ENCODE measurements around the gene PRDM15. TPM values are rescaled to one million over a fixed set of nuclear protein-coding genes. Genes with fewer than 3 reads are reported as not detected.

Gene PRDM15
- total and polyA plus RNA-seq, 2 experiments from 2014 or later, result 3.0 to 10.6 TPM

GRCh38 chr21:41891132-41891531 lies 12.0 kb upstream of the PRDM15 start:
- no peaks in the 10 kb centered on the region for H3K9me2 ChIP-seq (ENCODE audit: insufficient read depth)
- Mint-ChIP-seq H3K4me3 (no peak overlapping the region), H3K4me1 (peaks cover 12% of the 10 kb centered on the region), H3K36me3 (ENCODE audit: low read depth) (no peaks in the 10 kb centered on the region), H3K9me3 (no peaks in the 10 kb centered on the region), H3K27ac (peak overlapping the region; percentile 24; the same call in 1 of the 2 replicates), H3K27me3 (ENCODE audit: insufficient read depth, low read depth, poor library complexity) (no peaks in the 10 kb centered on the region)
- no peaks in the 10 kb centered on the region; the same call in 1 of the 2 replicates for H3K4me1 ChIP-seq (ENCODE audit: insufficient read depth)
- ATAC-seq (no peak), DNase-seq (ENCODE audit: low spot score) (no peak)
- TF ChIP-seq EZH2phosphoT487 (IDR thresholded peaks at IDR 0.05; ENCODE audit: unreplicated experiment) (no peak), POLR2AphosphoS5 (IDR thresholded peaks at IDR 0.05; ENCODE audit: low read depth) (no peak), NANOG (IDR thresholded peaks at IDR 0.05; ENCODE audit: borderline replicate concordance) (no peak), JUNB (IDR thresholded peaks at IDR 0.05; ENCODE audit: unreplicated experiment) (no peak), REST (IDR thresholded peaks at IDR 0.05; ENCODE audit: unreplicated experiment) (no peak), CREB1 (CRISPR knock-in tag; IDR thresholded peaks at IDR 0.05; ENCODE audit: low read depth) (no peak), CTCF (conservative IDR thresholded peaks at IDR 0.05; ENCODE audit: low read depth in 2 of 2) (no peak), STAT1 (IDR thresholded peaks at IDR 0.05; ENCODE audit: unreplicated experiment) (no peak), EZH2 (IDR thresholded peaks at IDR 0.05; ENCODE audit: low read depth, unreplicated experiment) (no peak)
- no peak overlapping the region for H3K27ac ChIP-seq (ENCODE audit: low read depth)
- no peaks in the 10 kb centered on the region for H4K20me1 ChIP-seq (replicated peaks; ENCODE audit: insufficient read depth)
- no peaks in the 10 kb centered on the region; the same call in 1 of the 2 replicates for H3K36me3 ChIP-seq (ENCODE audit: insufficient read depth)
- H2AFZ ChIP-seq, result no peak overlapping the region
- H3K4me2 ChIP-seq, result no peak overlapping the region
- no peaks in the 10 kb centered on the region for H3F3A ChIP-seq (replicated peaks; ENCODE audit: low read depth)
- H3K27me3 ChIP-seq (ENCODE audit: insufficient read depth), result no peaks in the 10 kb centered on the region
- no peak overlapping the region for H3K4me3 ChIP-seq
- no peaks in the 10 kb centered on the region for H3K79me2 ChIP-seq (replicated peaks; ENCODE audit: insufficient read depth)

GRCh38 chr21:41890355-41890754 lies 11.2 kb upstream of the PRDM15 start:
- DNase-seq (ENCODE audit: low spot score), result no peak
- no peaks in the 10 kb centered on the region for H3K27me3 ChIP-seq (ENCODE audit: insufficient read depth)
- Mint-ChIP-seq H3K4me3 (no peak overlapping the region), H3K9me3 (no peaks in the 10 kb centered on the region), H3K27ac (no peak overlapping the region), H3K27me3 (ENCODE audit: insufficient read depth, low read depth, poor library complexity) (no peaks in the 10 kb centered on the region), H3K36me3 (ENCODE audit: low read depth) (no peaks in the 10 kb centered on the region), H3K4me1 (peaks cover 11% of the 10 kb centered on the region)
- TF ChIP-seq NANOG (IDR thresholded peaks at IDR 0.05; ENCODE audit: borderline replicate concordance), result no peak
- TF ChIP-seq REST (IDR thresholded peaks at IDR 0.05; ENCODE audit: unreplicated experiment), result no peak
- TF ChIP-seq POLR2AphosphoS5 (IDR thresholded peaks at IDR 0.05; ENCODE audit: low read depth), result no peak
- no peak for TF ChIP-seq EZH2 (IDR thresholded peaks at IDR 0.05; ENCODE audit: low read depth, unreplicated experiment)
- no peak for TF ChIP-seq CREB1 (CRISPR knock-in tag; IDR thresholded peaks at IDR 0.05; ENCODE audit: low read depth)
- H3K9me2 ChIP-seq (ENCODE audit: insufficient read depth), result no peaks in the 10 kb centered on the region
- H3K27ac ChIP-seq (ENCODE audit: low read depth), result no peak overlapping the region
- no peaks in the 10 kb centered on the region; the same call in 1 of the 2 replicates for H3K36me3 ChIP-seq (ENCODE audit: insufficient read depth)
- H3K4me3 ChIP-seq, result no peak overlapping the region
- no peak for ATAC-seq
- no peaks in the 10 kb centered on the region for H4K20me1 ChIP-seq (replicated peaks; ENCODE audit: insufficient read depth)
- H3K4me2 ChIP-seq, result no peak overlapping the region
- no peaks in the 10 kb centered on the region for H3F3A ChIP-seq (replicated peaks; ENCODE audit: low read depth)
- H3K4me1 ChIP-seq (ENCODE audit: insufficient read depth), result no peaks in the 10 kb centered on the region
- no peak overlapping the region for H2AFZ ChIP-seq
- H3K79me2 ChIP-seq (replicated peaks; ENCODE audit: insufficient read depth), result no peaks in the 10 kb centered on the region

All from GM23338 (cell line).